Hepatocyte (in vitro differentiated cells): ENCODE data around the gene SREBF1.

Source experiments
- CTCF ChIP-seq: fragments of 200-600 bp; sonication (generic); IDR thresholded peaks from 2 replicates; pipeline ENCODE4 v1.5.1; 2016; ENCODE audit warnings: antibody characterized with exemption, mild to moderate bottlenecking; ENCODE audit not compliant: poor library complexity
- EZH2 ChIP-seq: fragments of 200-600 bp; sonication (generic); IDR thresholded peaks from 2 replicates; pipeline ENCODE4 v1.6.1; 2016; ENCODE audit warnings: antibody characterized with exemption, mild to moderate bottlenecking, borderline replicate concordance
- EZH2phosphoT487 ChIP-seq: fragments of 200-600 bp; sonication (generic); IDR thresholded peaks from one replicate; pipeline ENCODE4 v1.6.1; 2018; ENCODE audit warnings: antibody characterized with exemption, mild to moderate bottlenecking, low read depth, moderate library complexity; ENCODE audit not compliant: unreplicated experiment, severe bottlenecking

- no peak for TF ChIP-seq CTCF
- TF ChIP-seq EZH2, result no peak
- no peak for TF ChIP-seq EZH2phosphoT487
Measured at GRCh38 chr17:17801800-17802481, 34.8 kb downstream of the SREBF1 start.
